GM18499 (cell line): ENCODE measurements around the gene DOHH.

Experiments used
- ATAC-seq: cut with Tn5 transposase; IDR thresholded peaks from one replicate; pipeline ENCODE4 v1.9.1; 2021; ENCODE audit warnings: moderate number of reproducible peaks; ENCODE audit not compliant: insufficient read depth, unreplicated experiment

DOHH gene

GRCh38 chr19:3506384-3507340 is 6.2 kb upstream of the DOHH start:
- ATAC-seq = peak; percentile 15

- ATAC-seq = peak; percentile 77
Measured at GRCh38 chr19:3505598-3506383, 5.3 kb upstream of the DOHH start, which contains the start of gene FZR1. TSS of gene FZR1 (plus strand) at chr19:3506311. CDS start at chr19:3522990, 16,679 bp downstream.

GRCh38 chr19:3504735-3505134 is 4.3 kb upstream of the DOHH start:
- no peak for ATAC-seq

- ATAC-seq = no peak
Measured at GRCh38 chr19:3503036-3503572, 2.6 kb upstream of the DOHH start.

GRCh38 chr19:3501780-3502179 is 1.3 kb upstream of the DOHH start:
- no peak for ATAC-seq

GRCh38 chr19:3499738-3500428 is 591 bp downstream of the DOHH start:
- ATAC-seq = no peak

GRCh38 chr19:3497757-3498520 is 2.5 kb downstream of the DOHH start:
- no peak for ATAC-seq

- ATAC-seq = no peak
Measured at GRCh38 chr19:3496392-3497273, 3.8 kb downstream of the DOHH start.

GRCh38 chr19:3494559-3494958 is 5.9 kb downstream of the DOHH start:
- ATAC-seq = no peak

- no peak for ATAC-seq
Measured at GRCh38 chr19:3494051-3494450, 6.4 kb downstream of the DOHH start.

GRCh38 chr19:3493651-3494050 is 6.8 kb downstream of the DOHH start:
- ATAC-seq = no peak

- ATAC-seq = no peak
Measured at GRCh38 chr19:3492919-3493318, 7.6 kb downstream of the DOHH start.

GRCh38 chr19:3492131-3492839 is 8.2 kb downstream of the DOHH start:
- ATAC-seq = no peak

- ATAC-seq = no peak
Measured at GRCh38 chr19:3491396-3492119, 8.9 kb downstream of the DOHH start.

- no peak for ATAC-seq
Measured at GRCh38 chr19:3483226-3483628, 17.2 kb downstream of the DOHH start, which contains the start of gene SMIM44. TSS of gene SMIM44 (minus strand) at chr19:3483441. CDS start at chr19:3483403, 38 bp downstream.

GRCh38 chr19:3482507-3483225 is 17.8 kb downstream of the DOHH start:
- ATAC-seq = no peak
